Breast epithelium (tissue), 3 donors: ENCODE measurements around the gene PPP1R15B.

Experiments used
- CTCF ChIP-seq, 3 donors: fragments of 450-650 bp; IDR thresholded peaks; one replicate each; pipeline ENCODE4 v1.5.1; 2016 to 2017; ENCODE audit warnings: antibody characterized with exemption in 3 of 3, mild to moderate bottlenecking in 3 of 3, moderate library complexity in 3 of 3
- POLR2A ChIP-seq: fragments of 450-650 bp; IDR thresholded peaks from one replicate; pipeline ENCODE4 v1.6.1; 2016; ENCODE audit warnings: antibody characterized with exemption, mild to moderate bottlenecking, moderate library complexity
- POLR2AphosphoS5 ChIP-seq, 3 donors: sonication (generic); formaldehyde crosslinking; IDR thresholded peaks; one replicate each; pipeline ENCODE4 v1.6.1; 2017; ENCODE audit warnings: antibody characterized with exemption in 3 of 3

GRCh38 chr1:204449678-204450280, 38.2 kb upstream of the PPP1R15B start:
- TF ChIP-seq POLR2A (no peak), CTCF (IDR thresholded peaks at IDR 0.05) (no peak), POLR2AphosphoS5 (IDR thresholded peaks at IDR 0.05) (no peak)
